ENCODE measurements around the gene SNX32. TPM values are rescaled to one million over a fixed set of nuclear protein-coding genes. Genes with fewer than 3 reads are reported as not detected.
A peak's percentile ranks its signal among the peaks of the same experiment; 100 is the strongest.

SNX32 gene
- polyA plus RNA-seq (ENCODE audit: insufficient read length in 3 of 3) = 1 to 10 TPM; 1.3 to 2.7 (median 1.6) TPM

DNA sequence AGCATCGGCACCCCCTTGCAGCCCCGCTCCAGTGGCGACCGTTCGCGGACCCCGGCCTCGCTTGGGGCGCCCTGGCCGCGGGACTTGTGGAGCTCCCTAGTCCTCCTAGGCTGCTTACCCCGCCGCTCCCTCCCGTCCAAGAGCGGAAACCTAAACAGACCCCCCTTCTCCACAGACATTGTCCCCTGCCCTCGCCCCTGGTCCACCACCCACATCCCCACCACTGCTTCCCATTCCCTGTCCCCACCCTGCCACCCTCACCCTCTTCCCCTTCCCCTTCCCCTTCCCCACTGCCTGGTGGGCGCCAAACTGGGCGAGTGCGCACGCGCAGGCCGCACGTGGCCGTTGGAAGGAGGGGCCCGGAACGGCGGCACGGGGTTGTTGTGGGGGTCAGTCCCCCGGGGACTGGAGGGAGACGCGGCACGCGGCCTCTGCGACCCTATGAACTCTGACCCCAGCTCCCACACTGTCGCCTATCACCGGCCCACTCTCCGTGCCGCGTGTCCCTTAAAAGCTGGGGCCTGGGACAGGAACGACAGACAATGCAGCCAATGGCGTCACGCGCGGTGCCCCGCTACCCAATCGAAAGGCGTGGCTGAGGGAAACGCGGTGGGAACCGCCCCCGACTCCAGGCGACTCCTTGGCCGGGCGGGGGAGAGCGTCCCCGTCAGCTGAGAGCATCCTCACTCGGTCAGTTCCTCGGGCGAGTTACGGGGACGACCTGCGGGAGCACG, at the start of gene SNX32:
Gene SNX32, plus strand, starts transcription at position 667 of the 734 bp plus-strand sequence. CDS start 103 bp downstream, outside the sequence.
- peak; percentile 86 to 89 (median 87) for DNase-seq (ENCODE audit: low read depth in 3 of 3, low spot score in 2 of 3)

DNA sequence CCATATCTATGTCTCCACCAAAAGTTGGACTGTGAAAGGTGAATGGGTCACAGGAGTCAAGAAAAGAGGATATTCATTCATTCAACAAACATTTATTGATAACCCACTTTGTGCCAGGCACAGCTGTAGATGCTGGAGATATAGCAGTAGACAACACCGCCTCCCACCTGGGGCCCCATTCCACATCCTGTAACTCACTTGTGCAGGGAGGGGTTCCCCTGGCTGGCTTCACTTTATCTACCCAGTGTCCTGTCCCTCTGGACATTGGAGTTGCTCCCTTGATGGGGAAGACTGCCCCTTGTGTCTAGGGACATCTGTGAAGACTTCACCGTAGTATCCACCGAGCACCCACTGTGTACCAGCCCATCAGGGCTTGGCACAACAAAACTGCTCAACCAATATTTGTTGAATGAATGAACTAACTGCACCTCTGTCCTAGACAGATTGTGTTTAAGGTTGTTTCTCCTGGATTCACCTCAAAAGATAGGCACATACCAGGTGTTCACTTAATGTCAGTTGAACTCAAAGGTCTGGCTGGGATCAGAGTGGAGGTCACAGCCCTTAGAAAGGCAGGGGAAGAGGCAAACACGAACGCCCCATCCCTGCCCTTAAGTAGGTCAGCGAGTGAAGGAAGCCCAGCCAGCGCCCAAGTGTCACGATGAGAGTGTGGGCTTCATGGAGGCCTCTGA, 48.3 kb upstream of the SNX32 start:
- DNase-seq (ENCODE audit: low read depth in 3 of 3, low spot score in 2 of 3) = no peak

DNA sequence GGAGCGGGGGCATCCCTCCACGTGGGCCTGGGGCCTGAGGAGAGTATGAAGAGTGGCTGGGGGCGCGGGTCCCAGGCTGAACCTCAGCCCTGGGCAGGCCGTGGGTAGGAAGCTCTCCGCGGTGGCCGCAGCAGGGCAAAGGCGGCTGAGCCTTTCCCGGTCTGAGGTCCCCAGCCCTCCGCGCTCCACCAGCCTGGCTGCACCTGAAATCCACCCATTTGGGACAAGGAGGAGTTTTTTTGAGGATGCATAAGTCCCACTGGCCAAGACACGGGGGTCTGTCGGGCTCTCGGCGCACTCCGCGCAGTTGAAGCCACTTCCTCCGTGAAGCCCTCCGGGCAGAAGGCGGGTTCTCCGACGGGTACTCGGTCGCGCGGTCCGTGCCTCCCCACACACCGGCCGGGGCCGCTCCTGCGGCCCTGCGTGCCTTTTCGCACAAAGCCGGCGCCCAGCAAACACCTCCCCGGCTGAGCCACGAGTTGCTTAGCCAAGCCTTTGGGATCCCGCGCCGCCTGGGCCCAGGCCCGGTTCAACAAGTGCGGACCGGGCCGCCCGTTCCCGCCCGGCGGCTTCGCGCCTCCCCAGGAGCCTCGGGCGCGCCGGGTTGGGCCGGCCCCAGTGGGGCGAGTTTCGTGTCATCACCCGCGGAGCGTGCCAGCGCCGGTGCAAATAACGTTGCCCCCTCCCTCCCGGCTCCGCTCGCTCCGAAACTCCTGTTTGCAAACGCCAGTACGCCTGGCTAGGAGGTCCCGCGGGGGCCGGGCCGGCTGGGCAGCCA, 47.6 kb upstream of the SNX32 start:
- DNase-seq (ENCODE audit: low read depth in 3 of 3, low spot score in 2 of 3) = no peak

DNA sequence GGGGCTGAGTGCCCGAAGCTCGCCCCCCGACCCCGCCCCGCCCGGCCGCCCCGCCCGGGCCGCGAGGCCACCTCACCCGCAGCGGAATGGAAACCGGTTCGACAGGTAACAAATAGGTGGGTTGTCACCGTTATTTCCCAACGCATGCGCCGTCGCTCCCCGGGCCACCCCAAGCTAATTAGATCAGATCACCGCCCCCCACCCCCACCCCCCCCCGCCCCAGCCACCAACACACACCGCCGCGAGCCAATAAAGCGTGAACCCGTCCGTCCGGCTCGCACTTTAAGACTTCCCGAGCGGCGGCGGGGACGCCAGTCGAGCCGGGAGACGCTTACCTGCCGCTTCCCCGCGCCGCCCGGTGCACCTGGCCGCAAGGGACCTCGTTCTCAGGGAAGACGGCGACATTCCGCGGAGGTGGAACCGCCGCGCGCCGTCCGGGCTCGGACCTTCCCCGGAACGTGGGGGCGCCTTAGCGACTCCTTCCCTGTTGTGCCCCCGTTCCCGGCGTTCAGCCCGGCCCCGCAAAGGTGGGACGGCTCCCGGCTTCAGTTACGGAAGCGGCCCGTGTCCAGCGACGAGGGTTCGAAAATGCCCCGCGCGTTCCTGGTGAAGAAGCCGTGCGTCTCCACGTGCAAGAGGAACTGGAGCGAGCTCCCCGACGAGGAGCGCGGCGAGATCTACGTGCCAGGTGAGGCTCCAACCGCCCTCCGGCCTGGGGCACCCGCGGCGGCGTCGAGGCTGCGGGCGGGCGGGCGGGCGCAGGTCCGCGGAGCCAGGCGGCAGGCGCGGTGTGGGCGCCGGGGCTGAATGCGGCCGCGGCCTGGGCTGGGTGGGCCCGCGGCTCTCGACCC, 46.8 kb upstream of the SNX32 start, which contains the start of gene OVOL1:
Gene OVOL1, plus strand, starts transcription at position 278 of the 851 bp plus-strand sequence. Its CDS starts 311 bp downstream, at position 589.
- no peak for DNase-seq (ENCODE audit: low read depth in 3 of 3, low spot score in 2 of 3)

DNA sequence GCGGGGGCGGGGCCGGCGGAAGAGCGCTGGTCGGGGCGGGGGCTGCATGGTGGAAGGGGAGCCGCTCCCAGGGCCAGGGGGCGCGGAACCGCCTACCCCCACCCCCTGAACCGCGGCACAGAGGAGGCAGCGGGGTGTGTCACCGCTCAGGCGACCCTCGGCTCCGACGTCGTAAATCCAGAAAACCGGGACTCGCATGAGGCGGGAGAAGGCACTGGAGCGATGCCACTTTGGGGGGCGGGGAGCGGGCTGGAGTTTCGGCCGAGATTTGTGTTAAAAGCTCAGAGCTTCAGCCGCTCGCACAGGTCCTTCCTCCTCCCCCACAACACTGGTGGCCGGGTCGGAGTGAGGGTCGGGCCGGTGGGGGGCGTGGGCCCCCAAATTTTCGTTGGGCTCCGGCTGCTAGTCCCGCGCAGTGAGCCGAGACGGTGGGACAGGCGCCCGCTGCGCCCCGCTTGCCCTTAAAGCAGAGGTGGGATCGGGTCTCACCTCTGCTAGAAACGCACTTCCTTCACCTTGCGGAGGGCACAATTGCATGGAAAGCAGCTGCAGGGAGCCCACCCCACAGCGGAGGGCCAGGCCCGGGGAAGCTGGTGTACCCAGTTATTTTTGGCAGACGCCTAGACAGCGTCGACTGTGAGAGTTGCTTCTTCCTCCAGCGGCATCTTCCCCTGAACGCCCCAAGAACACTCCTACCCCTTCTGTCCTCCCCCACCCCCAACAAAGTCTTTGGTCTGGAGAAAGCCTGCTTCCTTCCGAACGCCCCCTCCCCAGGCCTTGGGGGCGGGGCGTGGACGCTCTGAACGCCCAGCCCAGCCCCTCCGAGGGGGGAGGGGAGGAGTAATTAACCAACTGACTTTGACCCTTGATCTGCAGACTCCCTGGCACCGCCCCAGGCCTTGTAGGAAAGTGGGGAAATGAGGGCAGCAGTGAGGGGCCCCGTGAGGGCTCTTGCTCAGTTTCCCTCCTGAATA, 45.8 kb upstream of the SNX32 start:
- no peak for DNase-seq (ENCODE audit: low read depth in 3 of 3, low spot score in 2 of 3)

DNA sequence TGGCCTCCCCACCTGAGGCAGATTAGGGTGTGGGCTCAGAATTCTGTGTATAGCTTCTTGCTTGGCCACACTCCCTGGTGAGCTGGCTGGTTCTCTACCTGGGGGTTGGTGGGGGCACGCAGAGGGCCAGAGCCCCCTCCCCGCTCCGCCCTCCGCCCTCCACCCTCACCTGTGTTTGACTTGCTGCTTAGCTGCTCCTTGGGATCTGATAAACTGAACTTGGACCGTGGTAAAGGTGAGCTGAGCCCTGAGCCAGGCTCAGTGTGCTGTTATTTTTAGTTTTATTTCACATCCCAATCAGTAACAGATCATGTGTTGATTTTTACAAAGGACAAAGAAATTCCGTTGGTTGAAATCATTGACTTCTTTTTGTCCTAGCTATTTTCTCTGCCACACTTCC, 44.9 kb upstream of the SNX32 start:
- no peak for DNase-seq (ENCODE audit: low read depth in 3 of 3, low spot score in 2 of 3)

DNA sequence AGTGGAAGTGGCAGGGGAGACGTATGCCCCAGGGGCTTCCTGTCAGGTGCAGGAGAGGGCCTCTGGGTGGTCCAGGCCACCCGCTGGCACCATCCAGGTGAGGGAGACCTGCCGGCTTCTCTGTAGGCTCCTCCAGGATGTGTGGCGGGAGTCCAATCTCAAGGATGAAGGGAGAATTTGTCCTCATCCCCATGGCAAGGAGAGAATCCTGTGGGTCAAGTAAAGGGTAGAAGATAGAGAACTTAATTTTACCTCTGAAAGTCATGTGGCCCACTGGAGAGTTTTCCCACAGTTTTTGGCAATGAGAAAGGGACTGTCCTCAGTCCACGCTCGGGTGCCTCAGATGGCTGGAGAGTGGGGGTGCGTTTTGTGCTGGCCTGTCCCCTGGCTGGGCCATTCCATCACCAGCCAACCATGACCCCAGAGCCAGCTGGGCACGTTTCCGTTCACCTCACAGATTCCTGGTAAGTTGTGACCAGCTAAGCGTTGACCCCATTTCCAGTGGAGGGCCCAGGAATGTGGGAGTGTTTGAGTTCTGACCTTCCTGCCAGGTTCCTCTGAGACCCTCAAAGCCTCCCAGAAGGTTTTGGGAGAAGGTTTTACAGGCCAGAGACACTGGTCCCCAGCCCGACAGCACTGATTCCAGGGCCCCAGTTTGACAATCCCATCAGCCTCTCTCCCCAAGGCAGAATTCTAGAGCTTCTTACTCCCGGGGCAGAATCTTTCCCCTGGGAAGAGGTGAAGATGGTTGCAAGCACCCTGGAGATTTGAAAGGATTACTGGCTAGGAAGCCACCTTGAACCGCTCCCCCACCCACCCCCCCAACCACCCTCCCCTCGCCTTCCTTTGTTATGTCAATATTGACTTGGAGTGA, 44.3 kb upstream of the SNX32 start:
- no peak for DNase-seq (ENCODE audit: low read depth in 3 of 3, low spot score in 2 of 3)

DNA sequence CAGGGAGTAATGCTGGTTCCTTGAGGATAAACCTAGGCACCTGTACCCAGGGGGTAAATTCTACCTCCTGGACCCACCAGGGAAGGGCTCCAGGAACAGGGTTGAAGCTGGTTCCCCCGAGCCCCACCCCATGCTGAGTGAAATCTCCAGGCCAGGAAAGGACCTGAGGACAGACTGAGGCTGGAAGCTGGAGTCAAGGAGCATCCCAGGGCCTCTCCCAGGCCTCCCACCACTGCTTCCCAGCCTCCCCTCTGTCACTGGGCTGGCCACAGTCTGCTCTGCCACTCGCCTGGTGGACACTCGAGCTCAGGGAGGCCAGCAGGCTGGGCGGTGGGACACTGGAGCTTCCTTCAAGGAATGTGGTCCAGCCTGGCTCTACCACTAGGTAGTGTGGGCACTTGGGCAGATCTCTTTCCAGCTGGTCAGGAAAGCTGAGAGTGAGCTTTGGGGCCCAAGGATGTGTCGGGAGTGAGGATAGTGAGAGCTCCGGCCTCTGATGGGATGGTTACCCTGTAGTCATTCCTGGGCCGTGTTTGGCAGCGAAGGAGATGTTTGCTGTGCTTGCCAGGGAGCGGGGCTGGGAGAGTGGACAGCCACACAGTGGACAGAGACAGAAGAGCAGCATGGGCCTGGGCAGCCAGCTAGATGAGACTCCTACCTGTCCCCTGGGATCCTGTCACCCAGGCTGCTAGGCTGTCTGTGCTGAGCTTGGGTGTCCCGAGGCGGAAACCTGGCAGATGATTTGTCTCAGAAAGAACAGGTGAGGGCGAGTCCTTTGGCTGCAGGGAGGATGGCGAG, 43.5 kb upstream of the SNX32 start:
- no peak for DNase-seq (ENCODE audit: low read depth in 3 of 3, low spot score in 2 of 3)

DNA sequence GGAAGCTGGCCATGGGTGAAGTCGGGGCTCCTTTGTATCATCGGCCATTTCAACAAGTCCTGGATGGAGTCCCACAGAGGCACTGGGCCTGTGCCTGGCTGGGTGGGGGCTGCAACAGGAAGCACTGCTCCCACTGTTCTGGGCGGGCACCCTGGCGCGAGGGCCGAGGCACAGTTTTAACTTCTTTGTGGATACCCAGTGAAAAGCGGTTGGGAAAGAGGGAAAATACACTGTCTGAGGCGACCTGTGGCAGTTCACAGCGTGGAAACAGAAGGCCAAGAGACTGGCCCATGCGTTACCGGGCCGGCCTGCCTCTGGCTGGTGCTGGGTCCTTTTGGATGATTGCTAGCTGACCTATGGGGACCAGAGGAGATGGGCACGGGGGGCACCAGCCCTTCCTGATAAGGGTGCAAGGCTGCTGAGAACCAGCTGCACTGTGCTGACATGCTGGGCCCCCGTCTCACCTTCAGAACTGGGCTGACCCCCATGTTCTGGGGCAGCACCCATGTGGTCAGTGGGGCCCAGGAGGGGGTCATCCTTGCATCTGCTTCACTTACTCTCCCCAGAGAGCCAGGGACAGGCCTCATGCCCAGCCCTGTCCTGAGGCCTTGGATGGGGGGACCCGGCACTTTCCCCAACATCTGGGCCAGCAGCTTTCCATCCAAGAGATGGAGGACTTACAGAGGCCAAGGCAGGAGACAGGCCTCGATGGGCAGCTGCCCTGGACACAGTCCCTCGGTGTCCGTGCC, 42.7 kb upstream of the SNX32 start:
- DNase-seq (ENCODE audit: low read depth in 3 of 3, low spot score in 2 of 3) = no peak

DNA sequence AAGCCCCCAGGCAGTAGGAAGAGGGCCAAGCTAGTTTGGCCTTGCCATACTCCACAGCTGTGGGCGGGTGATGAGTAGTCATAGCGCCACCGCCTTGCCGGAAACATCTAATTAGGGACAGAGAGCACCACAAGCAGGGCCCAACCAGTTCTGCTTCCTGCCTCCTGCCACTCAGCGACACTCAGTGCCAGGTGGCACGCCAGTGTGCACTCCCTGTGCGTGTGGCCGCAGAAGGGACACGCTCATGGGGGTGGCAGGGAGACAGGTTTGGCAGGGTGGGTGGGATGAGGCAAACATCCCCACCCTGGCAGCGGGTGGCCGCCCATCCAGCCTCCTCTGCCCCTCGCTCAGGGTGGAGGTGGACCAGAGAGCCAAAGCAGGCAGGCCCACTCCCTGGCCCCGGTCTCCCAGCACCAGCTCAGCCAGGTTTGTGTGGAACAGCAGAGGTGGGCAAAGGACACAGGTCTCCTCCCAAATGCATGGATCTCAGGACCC, 42.0 kb upstream of the SNX32 start:
- no peak for DNase-seq (ENCODE audit: low read depth in 3 of 3, low spot score in 2 of 3)

DNA sequence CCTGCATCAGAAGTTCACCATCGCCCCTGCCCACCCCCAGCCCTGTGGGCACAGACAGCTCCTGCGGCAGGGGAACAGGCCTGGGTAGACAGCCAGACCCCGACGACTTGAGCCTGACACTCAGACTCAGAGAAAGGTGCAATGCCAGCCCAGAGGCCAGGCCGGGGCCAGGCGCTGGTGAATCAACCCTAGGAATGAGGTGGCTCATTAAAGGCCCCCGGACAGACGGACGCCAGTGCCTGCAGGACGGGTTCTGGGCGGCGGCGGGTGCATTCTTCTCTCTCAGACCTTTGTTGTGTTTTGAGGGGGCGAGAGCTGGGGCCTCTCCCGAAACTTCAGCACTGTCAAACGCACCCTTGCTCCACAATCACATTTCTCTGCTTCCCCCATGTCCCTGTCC, 41.3 kb upstream of the SNX32 start:
- no peak for DNase-seq (ENCODE audit: low read depth in 3 of 3, low spot score in 2 of 3)

DNA sequence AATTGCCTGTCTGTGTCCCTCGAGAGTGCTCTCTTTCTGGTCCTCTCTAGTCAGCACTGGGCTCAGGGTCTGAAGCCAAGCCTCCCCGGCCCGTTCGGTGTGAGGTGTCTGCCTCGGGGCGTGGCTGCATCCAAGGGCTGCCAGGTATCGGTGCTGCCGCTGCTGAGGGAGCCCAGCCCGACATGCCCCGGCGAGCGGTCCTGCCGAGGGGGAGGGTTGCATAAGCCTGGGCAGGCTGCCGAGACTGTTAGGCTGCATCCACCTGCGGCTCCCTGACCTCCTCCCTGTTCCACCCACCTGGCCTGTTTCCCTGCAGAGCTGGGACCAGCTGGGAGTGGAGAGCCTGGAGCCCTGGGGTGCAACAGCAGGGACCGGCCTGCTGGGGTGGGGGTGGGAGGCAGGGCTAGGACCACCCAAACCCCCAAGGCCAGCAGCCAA, 40.6 kb upstream of the SNX32 start:
- no peak for DNase-seq (ENCODE audit: low read depth in 3 of 3, low spot score in 2 of 3)

DNA sequence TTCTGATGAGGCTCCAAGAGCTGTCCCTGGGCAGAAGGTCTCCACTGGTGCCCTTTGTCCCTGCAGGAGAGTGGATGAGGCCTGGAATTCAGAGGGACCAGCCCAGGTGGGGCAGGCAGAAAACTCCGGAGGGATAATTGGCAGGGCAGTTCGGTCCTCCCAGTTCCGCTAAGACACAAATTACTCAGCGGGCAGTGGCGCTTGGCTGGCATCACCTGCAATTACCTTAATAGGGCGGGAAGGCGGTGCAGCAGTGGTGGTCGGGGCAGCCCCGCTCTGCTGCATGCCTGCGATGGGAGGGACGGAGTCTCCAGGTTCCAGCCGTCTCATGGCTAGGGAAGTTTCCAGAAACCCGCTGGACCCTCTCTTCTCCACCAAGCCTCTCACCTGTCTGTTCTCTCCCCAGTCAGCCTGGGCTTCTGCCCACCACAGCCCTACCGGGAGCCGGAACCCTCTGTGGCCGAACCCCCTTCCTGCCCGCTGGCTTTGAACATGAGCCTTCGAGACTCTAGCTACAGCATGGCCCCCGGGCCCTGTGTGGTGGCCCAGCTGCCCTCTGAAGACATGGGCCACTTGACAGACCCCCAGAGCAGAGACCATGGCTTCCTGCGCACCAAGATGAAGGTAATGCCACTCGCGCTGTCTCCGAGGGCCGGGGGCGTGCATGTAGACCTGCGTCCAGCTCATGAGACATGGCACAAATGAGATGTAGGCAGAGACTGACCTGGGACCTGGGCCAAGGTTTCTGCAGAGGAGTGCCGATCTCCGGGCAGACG, 40.0 kb upstream of the SNX32 start:
- DNase-seq (ENCODE audit: low read depth in 3 of 3, low spot score in 2 of 3) = no peak

DNA sequence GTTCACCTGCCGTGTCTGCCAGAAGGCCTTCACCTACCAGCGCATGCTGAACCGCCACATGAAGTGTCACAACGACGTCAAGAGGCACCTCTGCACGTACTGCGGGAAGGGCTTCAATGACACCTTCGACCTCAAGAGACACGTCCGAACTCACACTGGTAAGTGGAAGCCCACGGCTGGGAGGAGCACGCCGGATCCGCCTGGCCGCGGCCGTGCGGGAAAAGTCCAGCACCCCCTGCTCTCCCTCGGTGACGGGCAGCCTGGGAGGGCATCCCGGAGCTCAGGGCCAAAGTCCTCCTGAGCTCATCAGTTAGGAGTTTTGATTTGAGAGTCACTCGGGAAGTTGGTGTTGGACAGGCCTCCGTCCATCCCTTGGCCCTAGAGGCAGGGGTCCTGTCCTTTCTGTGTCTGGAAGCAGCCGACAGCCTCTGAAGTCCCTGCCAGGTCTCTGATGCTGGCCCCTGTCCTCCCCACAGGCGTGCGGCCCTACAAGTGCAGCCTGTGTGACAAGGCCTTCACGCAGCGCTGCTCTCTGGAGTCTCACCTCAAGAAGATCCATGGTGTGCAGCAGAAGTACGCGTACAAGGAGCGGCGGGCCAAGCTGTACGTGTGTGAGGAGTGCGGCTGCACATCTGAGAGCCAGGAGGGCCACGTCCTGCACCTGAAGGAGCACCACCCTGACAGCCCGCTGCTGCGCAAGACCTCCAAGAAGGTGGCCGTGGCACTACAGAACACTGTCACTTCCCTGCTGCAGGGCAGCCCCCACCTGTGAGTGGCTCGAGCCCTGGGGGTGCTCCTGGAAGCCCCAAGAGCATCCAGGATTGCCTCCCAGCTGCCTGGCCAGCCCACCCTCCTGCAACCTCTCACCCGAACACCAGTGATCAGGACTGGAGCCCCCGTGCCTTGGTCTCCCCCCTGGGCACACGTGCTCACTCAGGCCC, 38.9 kb upstream of the SNX32 start:
- DNase-seq (ENCODE audit: low read depth in 3 of 3, low spot score in 2 of 3) = no peak

Measured in right renal cortex interstitium (tissue), 3 donors.